Stromal cell of bone marrow (primary cell): ENCODE results near the gene HIP1.
A peak's percentile ranks its signal among the peaks of the same experiment; 100 is the strongest.
"Not testable (repeated sequence)": the region's sequence is repeated elsewhere in the genome, so short reads cannot be mapped to it uniquely, and the experiment has no call there.

ENCODE experiments used
- DNase-seq: peaks from one replicate; pipeline ENCODE4 v3.0.0-alpha.2; 2012; ENCODE audit warnings: low read depth

HIP1 gene

GRCh38 chr7:75572814-75573213 is 165.9 kb downstream of the HIP1 start:
- DNase-seq: no peak

GRCh38 chr7:75572396-75572795 is 166.3 kb downstream of the HIP1 start:
- DNase-seq: no peak

GRCh38 chr7:75571209-75571608 is 167.5 kb downstream of the HIP1 start:
- no peak for DNase-seq

- not testable (repeated sequence) for DNase-seq
Measured at GRCh38 chr7:75569629-75570282, 169.0 kb downstream of the HIP1 start.

- DNase-seq: no peak
Measured at GRCh38 chr7:75567948-75568595, 170.7 kb downstream of the HIP1 start.

GRCh38 chr7:75565132-75565837 is 173.5 kb downstream of the HIP1 start:
- peak; percentile 78 for DNase-seq

GRCh38 chr7:75563171-75563570 is 175.6 kb downstream of the HIP1 start:
- DNase-seq: no peak

GRCh38 chr7:75559976-75560365 is 178.8 kb downstream of the HIP1 start:
- no peak for DNase-seq

GRCh38 chr7:75559355-75559975 is 179.3 kb downstream of the HIP1 start:
- DNase-seq: no peak

GRCh38 chr7:75556835-75557234 is 181.9 kb downstream of the HIP1 start:
- DNase-seq: not testable (repeated sequence)

- DNase-seq: no peak
Measured at GRCh38 chr7:75555736-75556135, 183.0 kb downstream of the HIP1 start.

GRCh38 chr7:75546237-75547015 is 192.3 kb downstream of the HIP1 start:
- no peak for DNase-seq

- no peak for DNase-seq
Measured at GRCh38 chr7:75537731-75538130, 201.0 kb downstream of the HIP1 start.

GRCh38 chr7:75536940-75537538 is 201.7 kb downstream of the HIP1 start:
- DNase-seq: no peak

- no peak for DNase-seq
Measured at GRCh38 chr7:75536491-75536890, 202.2 kb downstream of the HIP1 start.

- peak; percentile 47 for DNase-seq
Measured at GRCh38 chr7:75534727-75535307, 203.9 kb downstream of the HIP1 start.

- no peak for DNase-seq
Measured at GRCh38 chr7:75533926-75534325, 204.8 kb downstream of the HIP1 start.

GRCh38 chr7:75532639-75533038 is 206.1 kb downstream of the HIP1 start:
- DNase-seq: no peak

- DNase-seq: no peak
Measured at GRCh38 chr7:75531359-75531821, 207.4 kb downstream of the HIP1 start.

GRCh38 chr7:75527224-75527722 is 211.5 kb downstream of the HIP1 start:
- not testable (repeated sequence) for DNase-seq

GRCh38 chr7:75521727-75522126 is 217.0 kb downstream of the HIP1 start:
- DNase-seq: not testable (repeated sequence)
